GM23338 (cell line): ENCODE measurements around the gene SIRPB2. TPM values are rescaled to one million over a fixed set of nuclear protein-coding genes. Genes with fewer than 3 reads are reported as not detected.

ENCODE experiments used
- ATAC-seq: fragments of 200-7000 bp; cut with Tn5 transposase; 3 replicates; pipeline ENCODE4 v1.9.1; 2020
- DNase-seq: peaks from one replicate; pipeline ENCODE4 v3.0.0-alpha.2; 2015; ENCODE audit warnings: low spot score
- H2AFZ ChIP-seq: fragments of 200-600 bp; sonication (generic); 2 replicates; pipeline ENCODE4 v1.8.0; 2016; ENCODE audit warnings: antibody characterized with exemption, mild to moderate bottlenecking, moderate library complexity
- H3F3A ChIP-seq: fragments of 200-600 bp; sonication (generic); replicated peaks from 2 replicates; pipeline ENCODE4 v1.8.0; 2017; ENCODE audit warnings: antibody characterized with exemption, mixed run types, low read depth
- H3K27ac ChIP-seq: fragments of 200-600 bp; sonication (generic); 2 replicates; pipeline ENCODE4 v1.6.1; 2016; ENCODE audit warnings: low read depth
- H3K27me3 ChIP-seq: fragments of 200-600 bp; sonication (generic); 2 replicates; pipeline ENCODE4 v1.8.0; 2016; ENCODE audit warnings: mild to moderate bottlenecking, mixed run types, moderate library complexity; ENCODE audit not compliant: insufficient read depth
- H3K36me3 ChIP-seq: fragments of 200-600 bp; sonication (generic); 2 replicates; pipeline ENCODE4 v1.8.0; 2016; ENCODE audit warnings: mild to moderate bottlenecking; ENCODE audit not compliant: insufficient read depth
- H3K4me1 ChIP-seq: fragments of 200-600 bp; sonication (generic); 2 replicates; pipeline ENCODE4 v1.8.0; 2016; ENCODE audit warnings: mild to moderate bottlenecking, moderate library complexity; ENCODE audit not compliant: insufficient read depth
- H3K4me2 ChIP-seq: fragments of 200-600 bp; sonication (generic); 2 replicates; pipeline ENCODE4 v1.7.1; 2017; ENCODE audit warnings: mixed run types
- H3K4me3 ChIP-seq: fragments of 200-600 bp; sonication (generic); 2 replicates; pipeline ENCODE4 v1.6.1; 2016; ENCODE audit warnings: mixed run types
- H3K79me2 ChIP-seq: fragments of 200-600 bp; sonication (generic); replicated peaks from 2 replicates; pipeline ENCODE4 v1.8.0; 2017; ENCODE audit warnings: mild to moderate bottlenecking; ENCODE audit not compliant: insufficient read depth
- H3K9me2 ChIP-seq: fragments of 200-600 bp; sonication (generic); 2 replicates; pipeline ENCODE4 v1.8.0; 2017; ENCODE audit not compliant: insufficient read depth
- H4K20me1 ChIP-seq: fragments of 200-600 bp; sonication (generic); replicated peaks from 2 replicates; pipeline ENCODE4 v1.8.0; 2017; ENCODE audit warnings: mild to moderate bottlenecking; ENCODE audit not compliant: insufficient read depth
- H3K27ac Mint-ChIP-seq: 2 replicates; pipeline ENCODE4 v1.8.0; 2020; ENCODE audit warnings: inconsistent platforms, mild to moderate bottlenecking, moderate library complexity, mixed read lengths
- H3K27me3 Mint-ChIP-seq: 3 replicates; pipeline ENCODE4 v1.8.0; 2022; ENCODE audit warnings: low read depth, mild to moderate bottlenecking, moderate library complexity, mixed read lengths, inconsistent platforms; ENCODE audit not compliant: insufficient read depth, poor library complexity
- H3K36me3 Mint-ChIP-seq: 3 replicates; pipeline ENCODE4 v1.8.0; 2021; ENCODE audit warnings: low read depth, mild to moderate bottlenecking, inconsistent platforms, moderate library complexity, mixed read lengths
- H3K4me1 Mint-ChIP-seq: 3 replicates; pipeline ENCODE4 v1.8.0; 2020; ENCODE audit warnings: mild to moderate bottlenecking, inconsistent platforms, mixed read lengths
- H3K4me3 Mint-ChIP-seq: 3 replicates; pipeline ENCODE4 v1.8.0; 2021; ENCODE audit warnings: moderate library complexity, mild to moderate bottlenecking, inconsistent platforms, mixed read lengths
- H3K9me3 Mint-ChIP-seq: 3 replicates; pipeline ENCODE4 v1.8.0; 2020; ENCODE audit warnings: moderate library complexity, mild to moderate bottlenecking, inconsistent platforms, mixed read lengths
- CREB1 ChIP-seq: fragments of 250-450 bp; sonication (Bioruptor Pico); IDR thresholded peaks from 2 replicates; pipeline ENCODE4 v1.5.0; 2020; ENCODE audit warnings: low read depth, mild to moderate bottlenecking, moderate library complexity
- ETS1 ChIP-seq: IDR thresholded peaks from 2 replicates; pipeline ENCODE4 v1.6.1; 2016; ENCODE audit warnings: antibody characterized with exemption
- EZH2 ChIP-seq: fragments of 200-600 bp; sonication (generic); IDR thresholded peaks from one replicate; pipeline ENCODE4 v1.8.0; 2017; ENCODE audit warnings: antibody characterized with exemption, mild to moderate bottlenecking, low read depth; ENCODE audit not compliant: unreplicated experiment
- EZH2phosphoT487 ChIP-seq: fragments of 200-600 bp; sonication (generic); IDR thresholded peaks from one replicate; pipeline ENCODE4 v1.8.1; 2018; ENCODE audit warnings: antibody characterized with exemption; ENCODE audit not compliant: unreplicated experiment
- JUNB ChIP-seq: IDR thresholded peaks from one replicate; pipeline ENCODE4 v1.6.1; 2016; ENCODE audit warnings: antibody characterized with exemption; ENCODE audit not compliant: unreplicated experiment
- NANOG ChIP-seq: IDR thresholded peaks from 2 replicates; pipeline ENCODE4 v1.6.1; 2016; ENCODE audit warnings: antibody characterized with exemption, borderline replicate concordance
- POLR2AphosphoS5 ChIP-seq: IDR thresholded peaks from 2 replicates; pipeline ENCODE4 v1.6.1; 2016; ENCODE audit warnings: antibody characterized with exemption, low read depth
- STAT1 ChIP-seq: IDR thresholded peaks from one replicate; pipeline ENCODE4 v1.6.1; 2016; ENCODE audit warnings: antibody characterized with exemption; ENCODE audit not compliant: unreplicated experiment
- ZNF114 ChIP-seq: fragments of 250-450 bp; sonication (Bioruptor Pico); IDR thresholded peaks from 2 replicates; pipeline ENCODE4 v1.5.0; 2020; ENCODE audit warnings: mild to moderate bottlenecking, moderate library complexity
- ZNF331 ChIP-seq: fragments of 250-450 bp; sonication (Bioruptor Pico); IDR thresholded peaks from 2 replicates; pipeline ENCODE4 v1.5.0; 2020; ENCODE audit warnings: low read depth, mild to moderate bottlenecking, moderate library complexity
- ZNF462 ChIP-seq: fragments of 250-450 bp; sonication (Bioruptor Pico); IDR thresholded peaks from 2 replicates; pipeline ENCODE4 v1.5.0; 2020; ENCODE audit warnings: mild to moderate bottlenecking, moderate library complexity
- polyA plus RNA-seq: library from polyadenylated mRNA; unstranded; fragments of >200 nt; fragmentation: Nextera tagmentation; extraction: Ambion mirVana; gene quantifications from 2 replicates; pipeline ENCODE4 v1.2.1, GENCODE V29; 2016
- total RNA-seq: library from RNA; depleted of rRNA; stranded (reverse); fragments of >200 nt; shearing (Covaris generic); gene quantifications from 2 replicates; pipeline ENCODE4 v1.2.3, GENCODE V29; 2014
- TF ChIP-seq, protein P1 (sequence below), 2 experiments: fragments of 200-600 bp in 1 of 2; sonication (generic) in 1 of 2; conservative IDR thresholded peaks; 2 replicates each; pipeline versions ENCODE4 v1.5.1 to v1.6.1; 2016 to 2017; ENCODE audit warnings: antibody characterized with exemption in 2 of 2, low read depth in 2 of 2, mild to moderate bottlenecking in 2 of 2, moderate library complexity in 1 of 2
- TF ChIP-seq, protein P2 (sequence below): IDR thresholded peaks from one replicate; pipeline ENCODE4 v1.6.1; 2018; ENCODE audit warnings: antibody characterized with exemption; ENCODE audit not compliant: unreplicated experiment

The SIRPB2 gene
- total and polyA plus RNA-seq, 2 experiments from 2014 or later: 0.29 TPM; not detected in 1

GRCh38 chr20:1484438-1485116 lies 6.6 kb downstream of the SIRPB2 start:
- no peak overlapping the region for H3K4me2 ChIP-seq
- no peak overlapping the region for H2AFZ ChIP-seq
- H3K4me3 ChIP-seq: no peak overlapping the region
- H3K9me2 ChIP-seq: no peaks in the 10 kb centered on the region
- no peak overlapping the region for H3K4me3 Mint-ChIP-seq
- no peaks in the 10 kb centered on the region for H4K20me1 ChIP-seq
- H3K36me3 Mint-ChIP-seq: no peaks in the 10 kb centered on the region
- DNase-seq (no peak), ATAC-seq (no peak)
- no peak overlapping the region for H3K27ac Mint-ChIP-seq
- H3K4me1 Mint-ChIP-seq: no peaks in the 10 kb centered on the region
- H3K36me3 ChIP-seq: no peaks in the 10 kb centered on the region
- TF ChIP-seq CREB1: no peak
- TF ChIP-seq ZNF331 (CRISPR knock-in tag): no peak
- no peak for TF ChIP-seq EZH2
- no peak for TF ChIP-seq ZNF114 (CRISPR knock-in tag)
- no peak for TF ChIP-seq NANOG
- no peak for TF ChIP-seq POLR2AphosphoS5
- no peak for TF ChIP-seq ETS1
- TF ChIP-seq EZH2phosphoT487: no peak
- TF ChIP-seq, protein P1, sequence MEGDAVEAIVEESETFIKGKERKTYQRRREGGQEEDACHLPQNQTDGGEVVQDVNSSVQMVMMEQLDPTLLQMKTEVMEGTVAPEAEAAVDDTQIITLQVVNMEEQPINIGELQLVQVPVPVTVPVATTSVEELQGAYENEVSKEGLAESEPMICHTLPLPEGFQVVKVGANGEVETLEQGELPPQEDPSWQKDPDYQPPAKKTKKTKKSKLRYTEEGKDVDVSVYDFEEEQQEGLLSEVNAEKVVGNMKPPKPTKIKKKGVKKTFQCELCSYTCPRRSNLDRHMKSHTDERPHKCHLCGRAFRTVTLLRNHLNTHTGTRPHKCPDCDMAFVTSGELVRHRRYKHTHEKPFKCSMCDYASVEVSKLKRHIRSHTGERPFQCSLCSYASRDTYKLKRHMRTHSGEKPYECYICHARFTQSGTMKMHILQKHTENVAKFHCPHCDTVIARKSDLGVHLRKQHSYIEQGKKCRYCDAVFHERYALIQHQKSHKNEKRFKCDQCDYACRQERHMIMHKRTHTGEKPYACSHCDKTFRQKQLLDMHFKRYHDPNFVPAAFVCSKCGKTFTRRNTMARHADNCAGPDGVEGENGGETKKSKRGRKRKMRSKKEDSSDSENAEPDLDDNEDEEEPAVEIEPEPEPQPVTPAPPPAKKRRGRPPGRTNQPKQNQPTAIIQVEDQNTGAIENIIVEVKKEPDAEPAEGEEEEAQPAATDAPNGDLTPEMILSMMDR (conservative IDR thresholded peaks at IDR 0.05; ENCODE audit: low read depth in 2 of 2): no peak
- no peak for TF ChIP-seq ZNF462 (CRISPR knock-in tag)
- TF ChIP-seq, protein P2, sequence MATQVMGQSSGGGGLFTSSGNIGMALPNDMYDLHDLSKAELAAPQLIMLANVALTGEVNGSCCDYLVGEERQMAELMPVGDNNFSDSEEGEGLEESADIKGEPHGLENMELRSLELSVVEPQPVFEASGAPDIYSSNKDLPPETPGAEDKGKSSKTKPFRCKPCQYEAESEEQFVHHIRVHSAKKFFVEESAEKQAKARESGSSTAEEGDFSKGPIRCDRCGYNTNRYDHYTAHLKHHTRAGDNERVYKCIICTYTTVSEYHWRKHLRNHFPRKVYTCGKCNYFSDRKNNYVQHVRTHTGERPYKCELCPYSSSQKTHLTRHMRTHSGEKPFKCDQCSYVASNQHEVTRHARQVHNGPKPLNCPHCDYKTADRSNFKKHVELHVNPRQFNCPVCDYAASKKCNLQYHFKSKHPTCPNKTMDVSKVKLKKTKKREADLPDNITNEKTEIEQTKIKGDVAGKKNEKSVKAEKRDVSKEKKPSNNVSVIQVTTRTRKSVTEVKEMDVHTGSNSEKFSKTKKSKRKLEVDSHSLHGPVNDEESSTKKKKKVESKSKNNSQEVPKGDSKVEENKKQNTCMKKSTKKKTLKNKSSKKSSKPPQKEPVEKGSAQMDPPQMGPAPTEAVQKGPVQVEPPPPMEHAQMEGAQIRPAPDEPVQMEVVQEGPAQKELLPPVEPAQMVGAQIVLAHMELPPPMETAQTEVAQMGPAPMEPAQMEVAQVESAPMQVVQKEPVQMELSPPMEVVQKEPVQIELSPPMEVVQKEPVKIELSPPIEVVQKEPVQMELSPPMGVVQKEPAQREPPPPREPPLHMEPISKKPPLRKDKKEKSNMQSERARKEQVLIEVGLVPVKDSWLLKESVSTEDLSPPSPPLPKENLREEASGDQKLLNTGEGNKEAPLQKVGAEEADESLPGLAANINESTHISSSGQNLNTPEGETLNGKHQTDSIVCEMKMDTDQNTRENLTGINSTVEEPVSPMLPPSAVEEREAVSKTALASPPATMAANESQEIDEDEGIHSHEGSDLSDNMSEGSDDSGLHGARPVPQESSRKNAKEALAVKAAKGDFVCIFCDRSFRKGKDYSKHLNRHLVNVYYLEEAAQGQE: no peak
- TF ChIP-seq STAT1: no peak
- TF ChIP-seq JUNB: no peak
- no peaks in the 10 kb centered on the region for H3K27me3 ChIP-seq
- H3K9me3 Mint-ChIP-seq: no peaks in the 10 kb centered on the region
- H3K79me2 ChIP-seq: no peaks in the 10 kb centered on the region
- no peaks in the 10 kb centered on the region for H3F3A ChIP-seq
- no peak overlapping the region for H3K27ac ChIP-seq
- no peaks in the 10 kb centered on the region for H3K27me3 Mint-ChIP-seq
- H3K4me1 ChIP-seq: no peaks in the 10 kb centered on the region
